ENCODE results near the gene DVL2. TPM values are rescaled to one million over a fixed set of nuclear protein-coding genes. Genes with fewer than 3 reads are reported as not detected.
A peak's percentile ranks its signal among the peaks of the same experiment; 100 is the strongest.

DVL2 gene
- total RNA-seq, 1 experiment from 2014 or later, result 42.6 TPM

DNA sequence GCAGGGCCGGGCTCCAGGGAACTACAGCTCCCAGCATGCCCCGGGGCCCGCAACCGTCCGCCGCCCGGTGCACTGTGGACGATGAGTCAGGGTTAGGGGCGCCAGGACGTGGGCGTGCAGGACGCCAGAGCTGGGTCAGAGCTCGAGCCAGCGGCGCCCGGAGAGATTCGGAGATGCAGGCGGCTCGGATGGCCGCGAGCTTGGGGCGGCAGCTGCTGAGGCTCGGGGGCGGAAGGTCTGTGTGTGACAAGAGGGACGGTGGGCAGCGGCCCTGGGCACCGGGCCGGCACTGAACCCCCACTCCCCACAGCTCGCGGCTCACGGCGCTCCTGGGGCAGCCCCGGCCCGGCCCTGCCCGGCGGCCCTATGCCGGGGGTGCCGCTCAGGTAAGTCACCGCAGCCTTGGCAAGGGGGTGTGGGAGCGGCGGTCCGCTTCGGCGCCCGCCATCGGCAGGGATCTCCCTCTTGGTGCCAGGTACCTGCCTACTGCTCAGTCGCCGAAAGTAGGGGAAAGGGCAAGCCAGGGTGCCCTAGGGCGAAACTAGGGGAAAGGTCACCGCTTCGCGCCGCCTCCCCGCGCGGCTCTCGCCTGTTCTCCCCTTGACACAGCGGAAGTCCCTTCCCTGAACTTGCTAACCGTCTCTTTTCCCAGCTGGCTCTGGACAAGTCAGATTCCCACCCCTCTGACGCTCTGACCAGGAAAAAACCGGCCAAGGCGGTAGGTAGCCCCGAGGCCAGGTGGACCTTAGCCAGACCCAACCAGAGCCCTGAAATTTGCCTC lies 14.3 kb downstream of the DVL2 start, which contains the start of the genes ACADVL and DLG4:
ACADVL (plus strand) TSS at position 127 of the 781 bp plus-strand sequence; CDS start at position 174, 47 bp downstream.
DLG4 (minus strand) TSS at position 25 of the 781 bp plus-strand sequence.
- peak; percentile 75 for DNase-seq (ENCODE audit: low spot score)

DNA sequence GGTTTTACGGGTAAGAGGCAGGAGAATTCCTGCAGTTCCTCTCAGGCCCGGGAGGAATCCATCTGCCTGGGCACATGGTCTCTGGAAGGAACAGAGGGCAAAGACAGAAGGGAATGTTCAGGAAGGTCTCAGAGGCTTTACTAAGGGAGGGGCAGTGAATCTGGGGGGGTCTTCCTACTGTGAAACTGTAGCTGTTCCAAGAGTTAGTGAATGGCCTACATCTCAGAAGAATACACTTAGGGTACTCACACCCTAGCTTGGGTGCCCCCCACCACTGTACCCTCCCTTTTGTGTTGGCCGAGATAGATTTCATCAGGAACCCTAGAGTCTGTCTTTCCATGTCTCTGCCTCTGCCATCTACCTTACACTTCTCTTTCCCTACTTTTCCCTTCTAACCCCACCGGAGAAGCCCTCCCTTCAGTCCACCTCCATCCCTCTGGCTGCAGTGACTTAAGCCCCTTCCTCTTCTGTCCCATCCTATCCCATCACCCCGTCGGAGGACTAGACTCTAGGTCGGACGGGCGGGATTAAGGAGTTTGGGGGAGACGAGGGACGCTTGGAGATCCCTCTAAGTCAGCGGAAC lies 15.0 kb downstream of the DVL2 start:
- no peak for DNase-seq (ENCODE audit: low spot score)

DNA sequence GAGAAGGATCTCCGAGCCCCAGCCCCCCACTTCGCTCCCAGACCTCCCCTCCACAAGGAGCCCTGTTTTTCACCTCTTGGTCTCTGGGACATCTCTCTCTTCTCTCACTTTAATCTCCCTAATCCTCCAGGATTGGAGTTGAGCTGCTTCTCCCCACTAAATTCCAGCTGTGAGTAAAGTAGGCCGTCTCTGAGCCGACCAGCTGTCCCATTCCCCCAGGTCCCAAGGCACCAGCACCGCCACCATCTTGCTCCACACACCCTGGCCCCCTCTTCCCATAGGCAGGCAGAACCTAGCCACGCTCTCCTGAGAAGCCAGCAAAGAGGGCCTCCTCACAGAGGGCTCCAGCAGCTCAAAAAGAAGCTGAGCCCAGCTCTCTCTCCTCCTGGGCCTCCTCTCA lies 15.6 kb downstream of the DVL2 start:
- no peak for DNase-seq (ENCODE audit: low spot score)

DNA sequence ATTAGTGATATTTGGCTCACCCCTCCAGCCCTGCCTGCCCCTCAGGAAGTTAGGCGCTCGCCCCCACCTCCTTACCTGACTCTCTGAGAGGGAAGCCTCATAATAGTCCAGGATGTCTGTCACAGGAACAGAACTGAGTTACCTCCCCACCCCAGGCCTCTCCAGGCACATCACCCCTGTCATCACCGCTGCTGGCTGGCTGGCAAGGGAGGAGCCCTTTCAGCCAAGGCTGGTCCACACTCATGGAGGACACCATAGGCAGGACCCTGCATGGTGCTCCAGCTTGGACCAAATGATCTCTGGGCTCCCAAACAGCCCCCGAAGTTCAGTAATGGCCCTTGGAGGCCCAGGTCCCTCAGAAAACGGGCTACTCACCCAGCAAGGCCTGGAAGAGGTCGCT lies 16.2 kb downstream of the DVL2 start:
- DNase-seq (ENCODE audit: low spot score), result no peak

DNA sequence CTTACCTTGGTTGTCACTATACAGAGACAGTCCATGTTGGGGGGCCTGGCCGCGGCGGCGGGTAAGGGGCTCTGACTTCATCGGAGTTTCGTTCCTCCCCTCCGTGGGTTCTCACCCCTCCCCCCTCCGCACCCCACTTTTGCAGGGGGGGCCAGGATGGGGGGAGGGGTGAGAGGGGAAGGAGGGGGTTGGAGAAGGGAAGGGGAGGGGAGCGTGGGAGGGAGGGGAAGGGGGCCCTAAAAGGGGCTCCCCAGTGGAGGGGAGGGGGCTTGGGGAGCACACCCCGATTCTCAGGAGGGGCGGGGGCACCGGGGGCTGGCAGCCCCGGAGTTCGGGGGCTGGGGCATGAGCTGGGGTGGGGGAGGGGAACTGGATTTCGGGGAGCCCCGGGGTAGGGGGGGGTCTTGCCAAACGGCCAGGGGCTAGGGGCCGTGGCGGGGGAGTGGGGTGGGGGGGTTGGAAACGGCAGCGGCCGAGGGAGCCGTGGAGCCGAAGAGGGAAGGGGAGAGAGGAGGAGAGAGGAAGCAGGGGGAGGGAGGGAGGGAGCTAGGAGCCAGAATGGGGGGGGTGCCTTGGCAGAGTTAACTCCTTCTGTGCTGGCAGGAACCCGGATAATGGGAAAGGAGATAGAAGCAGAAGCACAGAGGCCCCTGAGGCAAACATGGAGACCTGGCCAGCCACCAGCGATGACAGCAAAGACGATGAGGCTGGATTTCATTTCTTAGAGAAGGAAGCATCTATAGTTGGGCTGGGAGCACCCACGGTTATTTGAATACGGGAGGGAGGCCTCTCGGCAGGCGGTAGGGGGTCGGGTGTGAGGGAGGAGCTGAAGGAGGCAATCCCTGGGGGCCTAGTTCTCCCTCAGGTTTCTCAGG lies 17.0 kb downstream of the DVL2 start:
- no peak for DNase-seq (ENCODE audit: low spot score)

DNA sequence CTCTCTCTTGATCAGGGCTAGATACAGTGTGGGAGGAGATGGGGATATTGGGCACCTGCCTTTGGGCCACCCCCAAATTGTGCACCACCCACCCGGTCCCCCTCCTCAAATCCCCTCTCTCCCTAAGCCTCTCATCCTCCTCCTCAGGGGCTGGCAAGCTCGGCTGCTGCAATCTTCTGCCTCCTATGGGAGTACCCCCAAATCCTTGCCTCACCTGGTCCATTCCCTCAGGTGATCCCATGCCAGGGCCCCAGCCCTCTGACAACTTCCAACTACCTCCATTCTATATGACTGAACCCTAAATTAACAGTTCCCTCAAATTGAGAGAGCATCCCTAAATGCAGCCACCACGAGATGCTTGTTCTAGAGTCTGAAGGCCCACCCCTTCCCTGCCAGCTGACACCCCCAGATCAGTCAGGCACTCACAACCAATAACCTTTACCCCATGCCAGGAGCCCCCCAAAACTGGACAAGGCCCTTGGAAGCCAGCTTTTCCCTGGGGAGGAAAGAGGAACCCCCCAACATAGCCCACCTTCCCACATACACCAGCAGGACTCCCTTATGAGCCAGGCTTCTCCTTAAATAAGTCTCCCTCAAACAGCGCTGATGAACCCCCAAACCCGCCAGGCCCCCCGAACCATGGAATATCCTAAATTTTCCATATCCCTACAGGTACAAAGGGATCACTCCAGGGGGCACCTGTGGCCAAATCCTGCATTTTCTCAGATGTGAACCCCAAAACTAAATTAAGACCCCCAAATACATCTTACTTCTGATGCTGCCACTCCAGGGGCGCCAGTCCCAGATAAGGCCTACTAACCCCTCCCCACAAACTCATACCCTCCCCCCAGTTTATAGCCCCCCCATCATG lies 17.8 kb downstream of the DVL2 start:
- DNase-seq (ENCODE audit: low spot score), result no peak

DNA sequence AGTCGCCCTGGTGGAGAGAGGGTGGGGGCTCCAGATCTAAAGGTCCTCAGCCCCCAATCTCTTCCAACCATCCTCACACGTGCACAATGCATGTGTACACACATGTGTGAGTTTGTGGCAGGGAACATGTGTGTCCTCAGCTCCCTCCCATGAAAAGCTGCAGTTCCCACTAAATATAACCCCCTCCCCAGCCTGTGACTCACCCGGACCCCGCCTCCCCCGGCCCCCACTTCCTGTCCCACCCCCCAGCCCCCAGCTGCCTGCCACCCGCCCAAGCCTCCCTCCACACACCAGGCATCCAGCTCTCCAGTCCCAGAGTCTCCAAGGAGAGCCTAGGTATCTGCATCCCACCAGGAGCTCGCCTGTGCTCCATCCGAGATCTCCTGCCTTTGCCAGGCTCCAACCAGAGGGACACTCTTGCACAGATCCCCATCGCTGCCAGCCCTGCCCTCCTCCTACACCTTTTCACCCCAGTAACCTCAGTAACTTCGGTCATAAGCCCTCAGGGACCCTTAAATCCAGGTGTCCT lies 18.6 kb downstream of the DVL2 start:
- DNase-seq (ENCODE audit: low spot score), result no peak

DNA sequence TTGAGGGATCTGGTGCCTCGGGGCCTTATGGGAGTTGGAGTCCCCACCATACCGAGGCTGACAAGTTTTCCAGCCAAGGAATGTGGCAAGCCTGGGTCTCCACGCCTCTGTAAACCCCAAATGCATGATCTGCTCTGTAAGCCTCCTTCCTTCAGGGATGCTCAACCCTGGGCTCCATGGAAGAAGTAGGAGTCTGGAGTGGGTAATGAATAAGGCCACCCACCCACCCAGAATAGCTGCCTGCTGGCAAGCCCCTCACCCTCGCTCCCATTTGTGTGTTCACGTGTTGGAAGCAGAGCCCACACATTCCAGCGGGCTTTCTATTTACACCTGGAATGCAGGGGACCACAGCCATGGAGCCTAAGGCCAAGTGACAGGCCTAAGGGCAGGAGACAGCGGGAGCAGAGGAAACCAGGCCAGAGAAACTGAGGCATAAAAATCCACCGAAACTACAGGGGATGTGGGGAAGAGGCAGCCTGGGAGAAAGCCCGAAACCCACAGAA lies 19.1 kb downstream of the DVL2 start:
- DNase-seq (ENCODE audit: low spot score), result no peak

DNA sequence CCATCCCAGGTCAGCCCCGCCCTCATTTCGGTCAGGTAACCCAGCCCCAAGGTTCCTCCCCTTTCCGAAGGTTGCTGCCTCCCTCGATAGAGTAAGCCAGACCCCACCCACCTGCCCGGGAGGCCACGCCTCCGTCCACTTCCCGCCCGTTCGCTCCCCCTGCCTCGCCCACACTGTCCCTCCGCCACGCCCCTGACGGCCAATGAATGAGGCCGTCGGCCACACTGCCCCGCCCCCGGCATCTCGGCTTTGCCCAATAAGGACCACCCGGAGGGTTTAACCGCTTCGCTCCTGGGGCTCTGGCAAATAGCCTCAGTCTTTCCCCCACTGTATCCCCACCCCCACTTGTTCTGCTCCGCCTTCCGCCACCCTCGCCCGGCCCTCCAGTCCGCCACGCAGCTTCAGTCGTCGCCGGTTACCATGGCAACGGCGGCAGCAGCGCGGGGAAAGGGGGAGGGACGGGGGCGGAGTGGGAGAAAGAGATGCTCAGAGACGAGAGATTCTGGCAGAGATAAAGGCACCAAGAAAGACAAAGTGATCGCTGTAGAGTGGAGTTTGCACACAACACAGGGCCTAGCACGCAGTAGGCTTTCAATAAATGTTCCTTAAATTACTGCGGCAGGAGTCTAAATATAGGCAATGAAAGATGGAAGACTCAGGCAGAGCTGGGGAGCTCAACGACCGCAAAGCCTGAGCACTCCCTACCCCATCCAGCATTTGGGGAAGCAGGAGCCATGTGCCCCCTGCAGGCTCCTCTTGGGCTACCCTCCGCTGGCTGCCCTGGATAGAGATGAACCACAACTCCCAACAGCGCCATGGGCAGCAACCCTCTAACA lies 19.8 kb downstream of the DVL2 start:
- peak; percentile 89 for DNase-seq (ENCODE audit: low spot score)

DNA sequence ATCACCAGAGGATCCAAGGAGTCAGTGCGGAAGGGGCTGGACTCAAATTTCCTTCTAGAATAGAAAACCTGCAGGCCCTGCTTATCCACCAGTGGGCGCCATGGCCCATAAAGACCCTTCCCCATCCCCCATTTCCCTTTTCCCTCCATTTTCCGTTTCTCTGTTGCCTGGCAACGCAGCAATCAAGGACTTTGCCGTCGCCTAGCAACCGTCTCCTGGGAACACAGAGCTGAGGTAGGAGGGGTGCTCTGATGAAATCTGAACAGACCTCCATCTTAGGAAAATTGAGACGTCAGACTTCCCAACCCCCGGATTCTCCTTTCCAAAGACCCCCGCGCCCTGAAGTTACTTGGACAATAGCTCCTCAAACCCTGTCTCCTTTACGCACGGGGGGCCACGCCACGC lies 20.4 kb downstream of the DVL2 start:
- peak; percentile 67 for DNase-seq (ENCODE audit: low spot score)

DNA sequence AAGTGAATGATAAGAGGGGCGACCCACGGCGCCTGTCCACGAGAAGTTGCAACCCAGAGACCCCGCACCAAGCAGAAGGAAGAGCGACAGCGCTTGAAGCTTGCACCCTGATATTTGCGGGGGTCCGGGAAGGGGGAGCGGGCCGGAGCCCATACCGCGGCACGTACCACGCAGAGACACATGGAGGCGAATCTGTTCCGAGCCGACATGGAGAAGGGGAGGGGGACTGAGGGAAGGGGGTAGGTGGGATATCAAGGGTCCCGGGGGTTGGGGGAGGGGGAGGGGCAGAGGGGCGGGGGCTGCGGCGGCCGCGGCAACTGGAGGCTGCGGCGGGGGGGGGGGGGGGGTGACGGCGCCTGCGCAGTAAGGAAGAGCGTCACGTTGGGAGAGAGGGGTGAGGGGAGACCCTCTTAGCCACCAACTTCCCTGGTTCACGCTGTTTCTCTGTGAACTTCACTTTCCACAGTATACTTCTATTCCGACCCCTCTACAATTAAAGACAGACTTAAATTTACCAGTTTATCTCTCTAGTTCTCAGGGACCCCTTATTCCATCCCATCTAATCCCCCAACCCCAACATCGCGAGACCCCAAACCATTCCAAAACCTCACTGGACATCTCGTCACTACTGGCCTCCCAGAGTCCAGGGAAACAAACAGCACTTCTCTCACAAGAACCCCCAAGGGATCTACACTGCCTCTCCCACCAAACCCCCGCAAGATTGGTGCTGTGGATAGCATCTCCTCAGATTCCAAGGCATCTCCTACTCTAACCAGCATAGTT lies 22.6 kb downstream of the DVL2 start:
- no peak for DNase-seq (ENCODE audit: low spot score)

DNA sequence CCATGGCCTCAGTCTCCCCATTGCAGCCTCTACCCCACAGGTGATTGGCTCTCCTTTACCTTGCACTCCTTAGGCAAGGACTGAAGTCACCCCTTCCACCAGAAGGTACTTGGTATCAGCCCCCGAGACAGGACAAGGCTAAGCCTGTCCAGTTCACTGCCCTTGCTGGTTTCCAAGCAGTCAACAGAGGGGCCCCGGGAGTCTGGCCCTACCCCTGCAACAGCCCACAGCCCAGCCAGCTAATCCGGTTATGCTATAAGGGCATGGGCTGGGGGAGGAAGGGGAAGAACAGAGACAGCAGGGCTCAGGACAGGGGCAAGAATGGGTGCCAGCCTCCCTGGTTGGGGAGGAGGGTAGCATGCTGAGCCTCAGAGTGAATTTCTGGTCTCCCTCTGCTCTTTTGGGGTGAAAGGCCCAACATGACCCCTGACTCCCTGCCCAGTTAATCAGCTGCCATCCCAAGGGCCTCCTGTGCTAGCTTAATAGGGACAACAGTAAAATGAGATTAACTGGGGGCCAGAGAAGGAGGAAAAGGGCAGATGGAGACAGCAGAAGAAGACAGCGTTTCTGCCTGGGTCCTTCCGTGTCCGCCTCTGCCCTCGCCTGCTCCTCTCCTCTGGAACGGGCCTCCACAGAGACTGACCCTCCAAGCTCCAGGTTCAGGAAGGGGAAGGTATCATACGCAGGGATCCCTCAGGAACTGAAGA lies 25.4 kb downstream of the DVL2 start:
- no peak for DNase-seq (ENCODE audit: low spot score)

DNA sequence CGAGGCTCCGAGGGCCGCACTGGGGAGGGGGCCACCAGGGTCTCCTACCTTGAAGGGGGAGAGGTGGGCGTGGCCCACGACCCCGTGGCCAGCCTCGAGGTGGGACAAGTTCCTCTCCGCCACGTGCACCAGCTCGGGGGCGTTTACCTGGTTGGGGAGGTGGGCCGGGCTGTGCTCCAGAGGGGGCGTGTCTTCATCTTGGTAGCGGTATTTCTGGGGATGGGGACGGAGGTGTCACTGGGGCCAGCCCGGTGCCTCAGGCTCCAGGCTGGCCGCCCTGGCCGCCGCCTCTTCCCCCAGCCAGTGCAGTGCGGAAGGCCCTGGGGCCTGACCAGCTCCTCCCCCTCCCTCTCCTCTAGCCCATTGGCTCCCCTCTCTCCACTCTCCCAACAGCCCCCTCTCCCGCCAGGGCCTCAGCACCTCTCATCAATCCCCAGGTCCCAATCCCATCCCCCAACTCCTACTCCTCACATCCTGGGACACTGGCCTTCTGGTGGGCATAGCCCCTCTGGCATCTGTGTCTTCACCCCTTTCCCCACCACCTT lies 26.2 kb downstream of the DVL2 start:
- no peak for DNase-seq (ENCODE audit: low spot score)

DNA sequence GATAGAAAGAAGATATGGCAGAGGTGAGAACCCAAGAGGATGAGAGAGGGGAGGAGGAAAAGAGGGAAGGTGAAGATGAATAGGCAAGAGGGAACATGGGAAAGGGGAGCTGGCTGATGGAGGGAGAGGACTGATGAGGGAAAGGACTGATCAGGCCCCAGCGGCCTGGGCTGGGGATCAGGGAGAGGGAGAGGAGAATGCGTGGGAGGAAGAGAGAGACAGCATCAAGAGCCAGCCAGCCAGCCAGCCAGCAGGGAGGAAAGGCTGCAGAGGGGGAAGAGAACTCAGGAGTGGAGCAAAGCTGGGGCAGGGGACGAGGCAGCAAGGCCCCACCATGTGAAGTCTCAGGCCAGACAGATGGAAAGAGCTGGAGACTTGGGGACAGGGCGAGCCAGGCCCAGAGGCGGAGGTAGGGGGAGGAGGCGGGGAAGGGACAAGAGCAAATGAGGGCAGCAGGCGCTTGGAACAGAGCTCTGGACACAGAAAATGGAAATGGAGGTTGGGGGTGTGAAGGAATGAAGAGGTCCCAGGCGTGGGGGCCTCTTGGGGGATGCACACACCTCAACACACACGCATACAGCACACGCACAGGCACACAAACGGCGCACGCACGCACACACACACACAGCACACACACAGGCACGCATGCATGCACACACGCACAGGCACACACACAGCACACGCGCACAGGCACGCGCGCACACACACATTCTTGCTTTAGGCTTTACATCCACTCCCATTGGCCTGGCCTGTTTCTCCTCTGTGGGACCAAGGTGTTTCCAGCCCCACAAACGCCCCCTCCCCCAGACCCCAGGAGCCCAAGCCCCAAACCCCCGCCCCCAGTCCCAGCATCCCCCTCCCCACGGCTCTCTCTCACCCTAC lies 27.0 kb downstream of the DVL2 start:
- DNase-seq (ENCODE audit: low spot score), result no peak

DNA sequence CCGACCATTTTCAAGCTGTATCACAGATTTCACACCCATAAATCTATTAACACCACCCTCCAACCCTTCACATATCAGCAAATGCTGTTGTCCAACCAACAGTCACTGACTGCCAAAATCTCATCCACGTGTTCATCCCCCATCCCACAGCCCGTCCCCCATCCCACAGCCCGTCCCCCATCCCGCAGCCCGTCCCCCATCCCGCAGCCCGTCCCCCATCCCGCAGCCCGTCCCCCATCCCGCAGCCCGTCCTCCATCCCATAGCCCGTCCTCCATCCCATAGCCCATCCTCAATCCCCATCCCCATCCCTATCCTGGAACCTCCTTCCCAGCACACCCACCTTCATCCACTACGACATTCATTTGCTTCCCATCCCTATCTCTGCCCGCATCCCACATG lies 28.8 kb downstream of the DVL2 start:
- no peak for DNase-seq (ENCODE audit: low spot score)

DNA sequence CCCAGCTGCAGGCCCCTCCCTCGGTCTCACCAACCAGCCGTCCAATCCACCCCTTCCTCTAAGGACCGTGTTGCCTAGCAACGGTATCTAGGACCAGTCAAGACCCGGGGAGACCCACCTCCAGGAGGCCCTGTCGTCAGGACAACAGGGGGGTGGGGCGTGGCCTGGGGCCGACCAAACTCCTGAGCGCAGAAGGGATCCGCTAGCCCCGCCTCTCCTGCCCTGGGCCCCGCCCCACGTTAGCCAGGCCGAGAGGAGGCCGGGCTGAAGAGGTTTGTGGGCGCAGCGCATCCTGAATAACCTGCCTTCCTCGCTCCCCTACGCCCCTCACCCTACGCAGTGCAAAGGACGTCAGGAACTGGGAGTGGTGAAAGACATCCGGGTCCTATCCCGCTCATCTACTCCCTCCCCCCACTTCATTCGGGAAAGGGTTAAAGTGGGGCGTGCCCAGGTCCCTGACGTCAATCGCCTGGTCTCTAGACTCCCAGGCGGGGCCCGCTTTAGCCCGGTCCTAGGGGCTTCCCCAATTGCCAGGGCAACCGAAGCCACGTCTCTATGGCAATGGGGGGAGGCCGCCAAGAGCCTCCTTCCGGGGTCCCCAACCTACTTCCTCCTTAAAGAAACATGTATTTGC lies 29.4 kb downstream of the DVL2 start:
- peak; percentile 25 for DNase-seq (ENCODE audit: low spot score)

DNA sequence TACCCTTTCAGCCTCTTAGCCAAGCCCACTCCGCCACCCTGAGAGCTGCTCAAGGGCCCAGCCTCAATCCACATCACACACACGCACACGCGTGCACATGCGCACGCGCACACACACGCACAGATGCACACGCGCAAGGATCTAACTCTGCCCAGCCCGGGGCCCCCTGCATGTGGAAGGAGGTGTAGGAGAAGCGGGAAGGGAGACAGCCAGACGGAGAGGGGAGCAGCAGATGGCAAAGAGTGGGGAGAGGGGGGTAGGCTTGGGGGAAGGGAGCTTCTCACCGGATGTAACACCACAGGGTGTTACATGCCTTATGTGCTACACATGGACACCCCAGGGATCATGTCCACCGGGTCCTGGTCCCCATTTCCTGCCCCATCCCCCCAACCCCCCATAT lies 30.0 kb downstream of the DVL2 start:
- no peak for DNase-seq (ENCODE audit: low spot score)
